Panc1 (cell line): Measurements from ENCODE around the gene DUSP15.

Source experiments
- POLR2AphosphoS5 ChIP-seq: IDR thresholded peaks from 2 replicates; pipeline ENCODE4 v1.6.1; 2012; ENCODE audit warnings: mild to moderate bottlenecking, low read depth, low read length, moderate library complexity
- TF ChIP-seq, protein P1 (sequence below): fragments of 450-650 bp; IDR thresholded peaks from 2 replicates; pipeline ENCODE4 v1.5.1; 2017; ENCODE audit warnings: mild to moderate bottlenecking
- TF ChIP-seq, protein P2 (sequence below), 2 experiments: IDR thresholded peaks; 2 replicates each; pipeline ENCODE4 v1.6.1; 2011 to 2012; ENCODE audit warnings: low read depth in 2 of 2, control low read depth in 1 of 2, low read length in 1 of 2, mild to moderate bottlenecking in 1 of 2, moderate library complexity in 1 of 2; ENCODE audit not compliant: insufficient read depth in 1 of 2

DNA sequence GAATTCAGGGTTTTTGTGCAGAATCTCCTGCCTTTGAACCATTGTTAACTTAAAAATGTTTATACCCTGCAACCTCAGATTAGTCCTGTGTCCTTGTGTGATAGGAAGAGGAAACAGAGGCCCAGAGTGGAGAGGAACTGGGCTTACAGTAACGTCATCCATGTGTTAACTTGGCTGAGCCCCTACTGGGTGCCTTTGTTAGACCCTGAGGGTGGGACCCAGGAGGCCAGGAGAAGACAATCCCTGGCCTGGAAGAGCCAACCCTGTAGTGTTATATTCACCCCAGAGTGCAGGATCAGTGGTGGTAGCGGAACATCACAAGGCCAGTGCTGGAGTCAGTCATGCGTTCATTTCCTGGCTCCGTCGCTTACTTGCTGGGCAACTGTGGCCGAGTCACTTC, 40.6 kb downstream of the DUSP15 start:
- TF ChIP-seq, protein P1, sequence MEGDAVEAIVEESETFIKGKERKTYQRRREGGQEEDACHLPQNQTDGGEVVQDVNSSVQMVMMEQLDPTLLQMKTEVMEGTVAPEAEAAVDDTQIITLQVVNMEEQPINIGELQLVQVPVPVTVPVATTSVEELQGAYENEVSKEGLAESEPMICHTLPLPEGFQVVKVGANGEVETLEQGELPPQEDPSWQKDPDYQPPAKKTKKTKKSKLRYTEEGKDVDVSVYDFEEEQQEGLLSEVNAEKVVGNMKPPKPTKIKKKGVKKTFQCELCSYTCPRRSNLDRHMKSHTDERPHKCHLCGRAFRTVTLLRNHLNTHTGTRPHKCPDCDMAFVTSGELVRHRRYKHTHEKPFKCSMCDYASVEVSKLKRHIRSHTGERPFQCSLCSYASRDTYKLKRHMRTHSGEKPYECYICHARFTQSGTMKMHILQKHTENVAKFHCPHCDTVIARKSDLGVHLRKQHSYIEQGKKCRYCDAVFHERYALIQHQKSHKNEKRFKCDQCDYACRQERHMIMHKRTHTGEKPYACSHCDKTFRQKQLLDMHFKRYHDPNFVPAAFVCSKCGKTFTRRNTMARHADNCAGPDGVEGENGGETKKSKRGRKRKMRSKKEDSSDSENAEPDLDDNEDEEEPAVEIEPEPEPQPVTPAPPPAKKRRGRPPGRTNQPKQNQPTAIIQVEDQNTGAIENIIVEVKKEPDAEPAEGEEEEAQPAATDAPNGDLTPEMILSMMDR = no peak
- TF ChIP-seq, protein P2, sequence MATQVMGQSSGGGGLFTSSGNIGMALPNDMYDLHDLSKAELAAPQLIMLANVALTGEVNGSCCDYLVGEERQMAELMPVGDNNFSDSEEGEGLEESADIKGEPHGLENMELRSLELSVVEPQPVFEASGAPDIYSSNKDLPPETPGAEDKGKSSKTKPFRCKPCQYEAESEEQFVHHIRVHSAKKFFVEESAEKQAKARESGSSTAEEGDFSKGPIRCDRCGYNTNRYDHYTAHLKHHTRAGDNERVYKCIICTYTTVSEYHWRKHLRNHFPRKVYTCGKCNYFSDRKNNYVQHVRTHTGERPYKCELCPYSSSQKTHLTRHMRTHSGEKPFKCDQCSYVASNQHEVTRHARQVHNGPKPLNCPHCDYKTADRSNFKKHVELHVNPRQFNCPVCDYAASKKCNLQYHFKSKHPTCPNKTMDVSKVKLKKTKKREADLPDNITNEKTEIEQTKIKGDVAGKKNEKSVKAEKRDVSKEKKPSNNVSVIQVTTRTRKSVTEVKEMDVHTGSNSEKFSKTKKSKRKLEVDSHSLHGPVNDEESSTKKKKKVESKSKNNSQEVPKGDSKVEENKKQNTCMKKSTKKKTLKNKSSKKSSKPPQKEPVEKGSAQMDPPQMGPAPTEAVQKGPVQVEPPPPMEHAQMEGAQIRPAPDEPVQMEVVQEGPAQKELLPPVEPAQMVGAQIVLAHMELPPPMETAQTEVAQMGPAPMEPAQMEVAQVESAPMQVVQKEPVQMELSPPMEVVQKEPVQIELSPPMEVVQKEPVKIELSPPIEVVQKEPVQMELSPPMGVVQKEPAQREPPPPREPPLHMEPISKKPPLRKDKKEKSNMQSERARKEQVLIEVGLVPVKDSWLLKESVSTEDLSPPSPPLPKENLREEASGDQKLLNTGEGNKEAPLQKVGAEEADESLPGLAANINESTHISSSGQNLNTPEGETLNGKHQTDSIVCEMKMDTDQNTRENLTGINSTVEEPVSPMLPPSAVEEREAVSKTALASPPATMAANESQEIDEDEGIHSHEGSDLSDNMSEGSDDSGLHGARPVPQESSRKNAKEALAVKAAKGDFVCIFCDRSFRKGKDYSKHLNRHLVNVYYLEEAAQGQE (IDR thresholded peaks at IDR 0.05; ENCODE audit: insufficient read depth in 1 of 2, low read depth in 2 of 2, low read length in 1 of 2) = no peak
- TF ChIP-seq POLR2AphosphoS5 = no peak
